ENCODE results near the gene SYF2.

DNA sequence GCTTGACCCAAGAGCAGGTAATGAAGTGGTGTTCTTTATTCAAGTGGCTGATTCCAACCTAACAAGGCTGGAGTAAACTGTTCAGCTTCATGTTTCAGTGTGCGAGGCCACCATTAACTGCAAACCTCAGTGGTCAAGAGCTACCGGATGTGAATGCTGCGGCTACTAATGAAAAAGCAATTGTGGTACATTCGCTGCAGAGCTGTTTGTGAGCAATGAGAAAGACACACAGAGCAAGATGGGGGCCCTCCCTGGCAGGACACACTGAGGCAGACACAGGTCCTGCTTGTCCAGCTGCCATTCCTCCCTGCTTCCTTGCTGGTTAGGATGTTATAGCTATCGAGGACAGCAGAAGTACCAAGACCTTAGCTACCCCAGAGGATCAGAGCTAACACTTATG is 26.1 kb downstream of the SYF2 start:
- TF ChIP-seq, protein P1, sequence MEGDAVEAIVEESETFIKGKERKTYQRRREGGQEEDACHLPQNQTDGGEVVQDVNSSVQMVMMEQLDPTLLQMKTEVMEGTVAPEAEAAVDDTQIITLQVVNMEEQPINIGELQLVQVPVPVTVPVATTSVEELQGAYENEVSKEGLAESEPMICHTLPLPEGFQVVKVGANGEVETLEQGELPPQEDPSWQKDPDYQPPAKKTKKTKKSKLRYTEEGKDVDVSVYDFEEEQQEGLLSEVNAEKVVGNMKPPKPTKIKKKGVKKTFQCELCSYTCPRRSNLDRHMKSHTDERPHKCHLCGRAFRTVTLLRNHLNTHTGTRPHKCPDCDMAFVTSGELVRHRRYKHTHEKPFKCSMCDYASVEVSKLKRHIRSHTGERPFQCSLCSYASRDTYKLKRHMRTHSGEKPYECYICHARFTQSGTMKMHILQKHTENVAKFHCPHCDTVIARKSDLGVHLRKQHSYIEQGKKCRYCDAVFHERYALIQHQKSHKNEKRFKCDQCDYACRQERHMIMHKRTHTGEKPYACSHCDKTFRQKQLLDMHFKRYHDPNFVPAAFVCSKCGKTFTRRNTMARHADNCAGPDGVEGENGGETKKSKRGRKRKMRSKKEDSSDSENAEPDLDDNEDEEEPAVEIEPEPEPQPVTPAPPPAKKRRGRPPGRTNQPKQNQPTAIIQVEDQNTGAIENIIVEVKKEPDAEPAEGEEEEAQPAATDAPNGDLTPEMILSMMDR (conservative IDR thresholded peaks at IDR 0.05; ENCODE audit: low read depth, low read length): no peak
- TF ChIP-seq EZH2 (IDR thresholded peaks at IDR 0.05; ENCODE audit: borderline replicate concordance, low read depth, low read length, poor library complexity, severe bottlenecking): no peak

All from A673 (cell line).